MM.1S (cell line): ENCODE data around the gene TCF3.

Experiments used
- DNase-seq: peaks from one replicate; pipeline ENCODE4 v3.0.0-alpha.2; 2015
- H2AFZ ChIP-seq: fragments of 300-600 bp; sonication (generic); 2 replicates; pipeline ENCODE4 v1.6.0; 2016; ENCODE audit warnings: antibody characterized with exemption, low read length
- H3F3A ChIP-seq: fragments of 300-600 bp; sonication (generic); 2 replicates; pipeline ENCODE4 v1.6.1; 2016; ENCODE audit warnings: mild to moderate bottlenecking, antibody characterized with exemption, low read length, moderate library complexity, mixed read lengths; ENCODE audit not compliant: insufficient read depth
- H3K27ac ChIP-seq: fragments of 300-600 bp; sonication (generic); 2 replicates; pipeline ENCODE4 v1.5.1; 2016; ENCODE audit warnings: mild to moderate bottlenecking, low read length
- H3K27me3 ChIP-seq: fragments of 300-600 bp; sonication (generic); replicated peaks from 2 replicates; pipeline ENCODE4 v1.6.0; 2016; ENCODE audit warnings: low read length; ENCODE audit not compliant: insufficient read depth
- H3K36me3 ChIP-seq: fragments of 300-600 bp; sonication (generic); replicated peaks from 2 replicates; pipeline ENCODE4 v1.6.1; 2016; ENCODE audit warnings: mild to moderate bottlenecking, low read length, mixed read lengths; ENCODE audit not compliant: insufficient read depth
- H3K4me1 ChIP-seq: fragments of 300-600 bp; sonication (generic); 2 replicates; pipeline ENCODE4 v1.6.1; 2016; ENCODE audit warnings: low read length, mixed read lengths
- H3K4me2 ChIP-seq: fragments of 300-600 bp; sonication (generic); 2 replicates; pipeline ENCODE4 v1.6.0; 2016; ENCODE audit warnings: low read depth, low read length
- H3K4me3 ChIP-seq: fragments of 300-600 bp; sonication (generic); 2 replicates; pipeline ENCODE4 v1.5.1; 2016; ENCODE audit warnings: low read length, mixed read lengths
- H3K79me2 ChIP-seq: fragments of 300-600 bp; sonication (generic); 2 replicates; pipeline ENCODE4 v1.6.1; 2016; ENCODE audit warnings: mixed run types, low read length, mixed read lengths
- H3K9ac ChIP-seq: fragments of 300-600 bp; sonication (generic); 2 replicates; pipeline ENCODE4 v1.6.1; 2016; ENCODE audit warnings: low read length, mixed read lengths
- H3K9me2 ChIP-seq: fragments of 300-600 bp; sonication (generic); replicated peaks from 2 replicates; pipeline ENCODE4 v1.6.1; 2016; ENCODE audit warnings: mild to moderate bottlenecking, low read length, mixed read lengths; ENCODE audit not compliant: insufficient read depth
- H3K9me3 ChIP-seq: fragments of 300-600 bp; sonication (generic); replicated peaks from 2 replicates; pipeline ENCODE4 v1.6.1; 2016; ENCODE audit warnings: mild to moderate bottlenecking, low read length, mixed read lengths; ENCODE audit not compliant: insufficient read depth
- H4K20me1 ChIP-seq: fragments of 300-600 bp; sonication (generic); 2 replicates; pipeline ENCODE4 v1.6.1; 2016; ENCODE audit warnings: mild to moderate bottlenecking, low read length, moderate library complexity, mixed read lengths; ENCODE audit not compliant: insufficient read depth
- EZH2 ChIP-seq: fragments of 300-600 bp; sonication (generic); optimal IDR thresholded peaks from 2 replicates; pipeline ENCODE3; 2017; ENCODE audit warnings: low read depth, mild to moderate bottlenecking, antibody characterized with exemption, low read length, mixed read lengths
- EZH2phosphoT487 ChIP-seq: fragments of 300-600 bp; sonication (generic); IDR thresholded peaks from 2 replicates; pipeline ENCODE4 v1.6.1; 2018; ENCODE audit warnings: antibody characterized with exemption, low read length
- TF ChIP-seq, protein P1 (sequence below): fragments of 300-600 bp; sonication (generic); IDR thresholded peaks from 2 replicates; pipeline ENCODE4 v1.5.1; 2016; ENCODE audit warnings: antibody characterized with exemption, low read length, mixed read lengths

Gene TCF3

DNA sequence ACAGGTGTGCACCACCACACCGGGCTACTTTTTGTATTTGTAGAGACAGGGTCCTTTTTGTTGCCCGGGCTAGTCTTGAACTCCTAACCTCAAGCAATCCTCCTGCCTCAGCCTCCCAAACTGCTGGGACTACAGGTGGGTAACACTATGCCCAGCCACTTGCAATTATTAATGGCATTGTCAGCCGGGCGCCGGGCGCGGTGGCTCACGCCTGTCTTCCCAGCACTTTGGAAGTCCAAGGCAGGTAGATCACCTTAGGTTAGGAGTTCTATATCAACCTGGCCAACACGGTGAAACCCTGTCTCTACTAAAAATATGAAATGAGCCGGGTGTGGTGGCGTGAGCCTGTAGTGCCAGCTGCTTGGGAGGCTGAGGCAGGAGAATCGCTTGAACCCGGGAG lies 81.6 kb downstream of the TCF3 start:
- Histone ChIP-seq H3K9ac (no peak overlapping the region), H2AFZ (no peak overlapping the region), H3K27ac (no peak overlapping the region), H3F3A (no peaks in the 10 kb centered on the region), H3K36me3 (no peaks in the 10 kb centered on the region), H3K4me1 (peaks cover 5% of the 10 kb centered on the region), H3K9me3 (no peaks in the 10 kb centered on the region), H3K27me3 (peaks cover 45% of the 10 kb centered on the region), H4K20me1 (peaks cover 3% of the 10 kb centered on the region; the same call in 1 of the 2 replicates), H3K4me3 (no peak overlapping the region), H3K9me2 (no peaks in the 10 kb centered on the region), H3K4me2 (no peak overlapping the region), H3K79me2 (peaks cover 9% of the 10 kb centered on the region)
- no peak for DNase-seq
- no peak for TF ChIP-seq EZH2phosphoT487
- no peak for TF ChIP-seq EZH2
- TF ChIP-seq, protein P1, sequence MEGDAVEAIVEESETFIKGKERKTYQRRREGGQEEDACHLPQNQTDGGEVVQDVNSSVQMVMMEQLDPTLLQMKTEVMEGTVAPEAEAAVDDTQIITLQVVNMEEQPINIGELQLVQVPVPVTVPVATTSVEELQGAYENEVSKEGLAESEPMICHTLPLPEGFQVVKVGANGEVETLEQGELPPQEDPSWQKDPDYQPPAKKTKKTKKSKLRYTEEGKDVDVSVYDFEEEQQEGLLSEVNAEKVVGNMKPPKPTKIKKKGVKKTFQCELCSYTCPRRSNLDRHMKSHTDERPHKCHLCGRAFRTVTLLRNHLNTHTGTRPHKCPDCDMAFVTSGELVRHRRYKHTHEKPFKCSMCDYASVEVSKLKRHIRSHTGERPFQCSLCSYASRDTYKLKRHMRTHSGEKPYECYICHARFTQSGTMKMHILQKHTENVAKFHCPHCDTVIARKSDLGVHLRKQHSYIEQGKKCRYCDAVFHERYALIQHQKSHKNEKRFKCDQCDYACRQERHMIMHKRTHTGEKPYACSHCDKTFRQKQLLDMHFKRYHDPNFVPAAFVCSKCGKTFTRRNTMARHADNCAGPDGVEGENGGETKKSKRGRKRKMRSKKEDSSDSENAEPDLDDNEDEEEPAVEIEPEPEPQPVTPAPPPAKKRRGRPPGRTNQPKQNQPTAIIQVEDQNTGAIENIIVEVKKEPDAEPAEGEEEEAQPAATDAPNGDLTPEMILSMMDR = no peak

DNA sequence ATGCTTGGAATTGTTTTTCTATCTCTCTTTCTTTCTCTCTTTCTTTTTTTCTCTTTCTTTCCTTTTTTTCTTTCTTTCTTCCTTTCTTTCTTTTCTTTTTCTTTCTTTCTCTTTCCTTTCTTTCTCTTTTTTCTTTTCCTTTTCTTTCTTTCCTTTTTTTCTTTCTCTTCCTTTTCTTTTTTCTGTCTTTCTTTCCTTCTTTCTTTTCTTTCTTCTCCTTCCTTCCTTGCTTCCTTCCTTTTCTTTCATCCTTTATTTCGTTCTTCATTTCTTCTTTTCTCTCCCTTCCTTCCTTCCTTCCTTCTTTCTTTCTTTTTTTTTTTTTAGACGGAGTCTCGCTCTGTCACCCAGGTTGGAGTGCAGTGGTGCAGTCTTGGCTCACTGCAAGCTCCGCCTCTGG lies 82.4 kb downstream of the TCF3 start:
- H3K9me3 ChIP-seq = no peaks in the 10 kb centered on the region
- no peak overlapping the region for H3K9ac ChIP-seq
- peaks cover 5% of the 10 kb centered on the region for H3K4me1 ChIP-seq
- peaks cover 4% of the 10 kb centered on the region; the same call in 1 of the 2 replicates for H4K20me1 ChIP-seq
- H3K27me3 ChIP-seq = peaks cover 45% of the 10 kb centered on the region
- H2AFZ ChIP-seq = no peak overlapping the region
- no peak overlapping the region for H3K4me3 ChIP-seq
- H3K36me3 ChIP-seq = no peaks in the 10 kb centered on the region
- TF ChIP-seq, protein P1 = no peak
- no peak for TF ChIP-seq EZH2
- no peak for TF ChIP-seq EZH2phosphoT487
- H3K27ac ChIP-seq = no peak overlapping the region
- H3F3A ChIP-seq = 0 out of 2 replicates have a peak, but pooled peaks cover 2% of the 10 kb centered on the region
- no peak for DNase-seq
- H3K4me2 ChIP-seq = no peak overlapping the region
- H3K79me2 ChIP-seq = peaks cover 13% of the 10 kb centered on the region
- H3K9me2 ChIP-seq = no peaks in the 10 kb centered on the region

DNA sequence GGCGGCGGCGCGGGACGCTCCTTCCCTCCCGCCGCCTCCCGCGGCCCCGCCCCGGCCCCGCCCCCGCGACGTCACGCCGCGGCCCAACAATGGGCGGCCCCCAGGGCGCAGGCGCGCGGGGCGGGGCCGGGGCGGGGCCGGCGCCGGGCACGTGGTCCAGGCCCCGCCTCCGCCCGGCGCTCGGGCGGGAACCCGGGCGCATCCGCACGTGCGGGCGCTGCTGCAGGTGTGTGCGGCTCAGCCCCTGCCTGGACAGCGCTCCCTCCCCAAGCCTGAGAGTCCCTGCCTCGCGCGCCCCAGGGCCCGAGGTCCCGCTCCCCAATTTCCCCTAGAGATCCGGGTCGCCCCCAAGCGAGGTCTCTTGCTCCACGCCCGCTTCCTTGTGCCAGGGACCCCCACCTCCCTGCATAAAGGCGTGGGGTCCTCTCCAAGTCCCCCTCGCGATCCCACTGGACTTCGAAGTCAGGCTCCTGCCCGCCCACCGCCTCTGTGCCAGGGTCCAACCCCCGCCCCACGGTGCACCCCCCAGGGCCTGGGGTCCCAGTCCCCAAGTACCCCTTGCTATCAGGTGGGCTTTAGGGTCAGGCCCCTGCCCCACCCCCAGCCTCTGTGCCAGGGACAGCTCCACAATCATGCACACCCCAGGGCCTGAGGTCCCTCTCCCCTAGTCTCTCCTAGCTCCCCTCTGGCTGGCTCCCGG lies 83.9 kb downstream of the TCF3 start, which contains the start of gene MEX3D:
Gene MEX3D, minus strand, starts transcription at position 6 of the 700 bp plus-strand sequence. CDS start 267 bp downstream, outside the sequence.
- Histone ChIP-seq H3K4me1 (peaks cover 5% of the 10 kb centered on the region), H3F3A (0 out of 2 replicates have a peak, but pooled peaks cover 2% of the 10 kb centered on the region), H3K79me2 (peaks cover 16% of the 10 kb centered on the region), H3K9me2 (no peaks in the 10 kb centered on the region), H2AFZ (peak within 1 kb of the TSS; percentile 44; the same call in 1 of the 2 replicates), H3K4me3 (peak within 1 kb of the TSS; percentile 45; the same call in 1 of the 2 replicates), H3K9me3 (no peaks in the 10 kb centered on the region), H3K36me3 (no peaks in the 10 kb centered on the region), H3K9ac (no peak within 1 kb of the TSS), H3K27ac (no peak within 1 kb of the TSS), H3K4me2 (peak within 1 kb of the TSS; percentile 54; the same call in 1 of the 2 replicates), H4K20me1 (peaks cover 4% of the 10 kb centered on the region; the same call in 1 of the 2 replicates), H3K27me3 (peaks cover 45% of the 10 kb centered on the region)
- TF ChIP-seq EZH2 = no peak
- TF ChIP-seq, protein P1 = no peak
- no peak for TF ChIP-seq EZH2phosphoT487
- DNase-seq = peak; percentile 90
